SK-N-MC (cell line): ENCODE measurements around the gene COL6A1.

Source experiments
- DNase-seq: peaks from one replicate; pipeline ENCODE4 v3.0.0-alpha.2; 2011; ENCODE audit warnings: low read depth, low spot score
- H3K27ac ChIP-seq: fragments of 200-600 bp; sonication (generic); 2 replicates; pipeline ENCODE4 v1.5.1; 2016; ENCODE audit warnings: mixed run types
- H3K36me3 ChIP-seq: fragments of 200-600 bp; sonication (generic); 2 replicates; pipeline ENCODE4 v1.6.1; 2017; ENCODE audit warnings: antibody characterized with exemption, low read length, mixed read lengths; ENCODE audit not compliant: insufficient read depth
- H3K4me3 ChIP-seq: fragments of 200-600 bp; sonication (generic); 2 replicates; pipeline ENCODE4 v1.5.1; 2016
- H3K9ac ChIP-seq: fragments of 200-600 bp; sonication (generic); 2 replicates; pipeline ENCODE4 v1.8.0; 2017; ENCODE audit warnings: mixed run types, mixed read lengths; ENCODE audit not compliant: insufficient read length
- H3K9me3 ChIP-seq: fragments of 200-600 bp; sonication (generic); 2 replicates; pipeline ENCODE4 v1.6.1; 2017; ENCODE audit warnings: low read depth, mild to moderate bottlenecking, antibody characterized with exemption, low read length, moderate library complexity, mixed read lengths
- EZH2 ChIP-seq: fragments of 200-600 bp; sonication (generic); IDR thresholded peaks from one replicate; pipeline ENCODE4 v1.6.1; 2017; ENCODE audit warnings: antibody characterized with exemption
- FOXP2 ChIP-seq: optimal IDR thresholded peaks from 2 replicates; pipeline ENCODE3; 2011; ENCODE audit warnings: mild to moderate bottlenecking, moderate library complexity; ENCODE audit not compliant: insufficient read depth; ENCODE audit errors: extremely low read length, control extremely low read depth
- POLR2AphosphoS5 ChIP-seq: IDR thresholded peaks from 2 replicates; pipeline ENCODE4 v1.6.1; 2012; ENCODE audit warnings: mild to moderate bottlenecking, low read depth, low read length, borderline replicate concordance

The COL6A1 gene

GRCh38 chr21:45989355-45990048 is 7.9 kb downstream of the COL6A1 start:
- DNase-seq, result no peak
- Histone ChIP-seq H3K9ac (no peak overlapping the region), H3K9me3 (no peaks in the 10 kb centered on the region), H3K36me3 (no peaks in the 10 kb centered on the region), H3K4me3 (no peak overlapping the region), H3K27ac (no peak overlapping the region)
- no peak for TF ChIP-seq FOXP2
- no peak for TF ChIP-seq EZH2
- TF ChIP-seq POLR2AphosphoS5, result no peak

GRCh38 chr21:45990049-45990711 is 8.6 kb downstream of the COL6A1 start:
- H3K4me3 ChIP-seq, result no peak overlapping the region
- no peak overlapping the region for H3K9ac ChIP-seq
- H3K9me3 ChIP-seq, result no peaks in the 10 kb centered on the region
- H3K36me3 ChIP-seq, result no peaks in the 10 kb centered on the region
- TF ChIP-seq POLR2AphosphoS5 (no peak), FOXP2 (no peak), EZH2 (no peak)
- no peak for DNase-seq
- no peak overlapping the region for H3K27ac ChIP-seq

GRCh38 chr21:45990741-45991605 is 9.4 kb downstream of the COL6A1 start:
- Histone ChIP-seq H3K9ac (no peak overlapping the region), H3K9me3 (no peaks in the 10 kb centered on the region), H3K27ac (no peak overlapping the region), H3K4me3 (no peak overlapping the region), H3K36me3 (no peaks in the 10 kb centered on the region)
- no peak for TF ChIP-seq FOXP2
- no peak for TF ChIP-seq EZH2
- no peak for TF ChIP-seq POLR2AphosphoS5
- no peak for DNase-seq

- no peak overlapping the region for H3K27ac ChIP-seq
- TF ChIP-seq EZH2, result no peak
- TF ChIP-seq POLR2AphosphoS5, result no peak
- no peak for TF ChIP-seq FOXP2
- H3K4me3 ChIP-seq, result no peak overlapping the region
- no peaks in the 10 kb centered on the region for H3K9me3 ChIP-seq
- no peak for DNase-seq
- no peak overlapping the region for H3K9ac ChIP-seq
- no peaks in the 10 kb centered on the region for H3K36me3 ChIP-seq
These were observed 10.2 kb downstream of the COL6A1 start for GRCh38 chr21:45991606-45992300.

GRCh38 chr21:45992301-45993209 is 11.0 kb downstream of the COL6A1 start:
- no peaks in the 10 kb centered on the region for H3K36me3 ChIP-seq
- H3K27ac ChIP-seq, result no peak overlapping the region
- H3K9ac ChIP-seq, result no peak overlapping the region
- H3K9me3 ChIP-seq, result no peaks in the 10 kb centered on the region
- TF ChIP-seq FOXP2 (no peak), EZH2 (no peak), POLR2AphosphoS5 (no peak)
- no peak overlapping the region for H3K4me3 ChIP-seq
- DNase-seq, result no peak

- no peak for TF ChIP-seq POLR2AphosphoS5
These were observed 11.9 kb downstream of the COL6A1 start for GRCh38 chr21:45993210-45994085.

More at GRCh38 chr21:45993210-45994085, 11.9 kb downstream of the COL6A1 start:
- no peaks in the 10 kb centered on the region for H3K9me3 ChIP-seq
- no peaks in the 10 kb centered on the region for H3K36me3 ChIP-seq
- DNase-seq, result no peak
- H3K9ac ChIP-seq, result no peak overlapping the region
- no peak overlapping the region for H3K4me3 ChIP-seq
- H3K27ac ChIP-seq, result no peak overlapping the region
